Uterus (tissue), 4 donors: Measurements from ENCODE around the gene PIAS2. TPM values are rescaled to one million over a fixed set of nuclear protein-coding genes. Genes with fewer than 3 reads are reported as not detected.

Experiments used
- DNase-seq, 2 donors: peaks; one replicate each; pipeline ENCODE4 v3.0.0-alpha.2; 2019 to 2020
- H3K27ac ChIP-seq, 2 donors: fragments of 200-600 bp; sonication (generic); 1 replicate in 1 of 2; 2 replicates in 1 of 2; pipeline ENCODE4 v1.5.1; 2016 to 2018
- H3K27me3 ChIP-seq, 2 donors: fragments of 200-600 bp; sonication (generic); one replicate each; pipeline ENCODE4 v1.5.1; 2018 to 2019; ENCODE audit warnings: control low read depth in 1 of 2
- H3K36me3 ChIP-seq, 2 donors: fragments of 200-600 bp; sonication (generic); one replicate each; pipeline ENCODE4 v1.5.1; 2019; ENCODE audit warnings: control low read depth in 1 of 2
- H3K4me1 ChIP-seq, 2 donors: fragments of 200-600 bp; sonication (generic); one replicate each; pipeline ENCODE4 v1.5.1; 2018 to 2019; ENCODE audit warnings: control low read depth in 1 of 2
- H3K4me3 ChIP-seq, 2 donors: fragments of 200-600 bp; sonication (generic); 1 replicate in 1 of 2; 2 replicates in 1 of 2; pipeline ENCODE4 v1.5.1; 2018 to 2019; ENCODE audit warnings: mild to moderate bottlenecking in 1 of 2
- H3K9me3 ChIP-seq, 2 donors: fragments of 200-600 bp; sonication (generic); one replicate each; pipeline ENCODE4 v1.5.1; 2019; ENCODE audit warnings: control low read depth in 1 of 2
- POLR2A ChIP-seq, 2 donors: fragments of 450-650 bp; IDR thresholded peaks; one replicate each; pipeline ENCODE4 v1.6.1; 2016; ENCODE audit warnings: antibody characterized with exemption in 2 of 2, mild to moderate bottlenecking in 1 of 2, moderate library complexity in 1 of 2
- intact Hi-C: fragments of 100-400 bp; cut with DNase I; formaldehyde crosslinking; loops from one replicate; pipeline ENCODE4 v1.15.1; 2023; ENCODE audit warnings: low total_unique reads
- total RNA-seq, 4 donors: library from RNA; depleted of rRNA in 3 of 4; stranded (reverse); fragments of >200 nt in 3 of 4; gene quantifications; one replicate each; pipeline versions ENCODE4 v1.1.0 to v1.2.4, GENCODE V29; 2014 to 2023
- TF ChIP-seq, protein P1 (sequence below), 4 experiments: fragments of 200-600 bp in 2 of 4; fragments of 450-650 bp in 2 of 4; sonication (generic) in 2 of 4; IDR thresholded peaks; one replicate each; pipeline ENCODE4 v1.5.1; 2016 to 2019; ENCODE audit warnings: antibody characterized with exemption in 4 of 4, mild to moderate bottlenecking in 2 of 4, moderate library complexity in 1 of 4
- donor health status: DM: yes; HTN: yes; CAD: no.

The PIAS2 gene
- total RNA-seq, 4 donors from 2014 or later: 13.1 to 68.6 (median 34.8) TPM

- Histone ChIP-seq H3K36me3 (no peaks in the 10 kb centered on the region), H3K9me3 (no peaks in the 10 kb centered on the region), H3K4me1 (no peaks in the 10 kb centered on the region), H3K27ac (no peak overlapping the region), H3K4me3 (no peak overlapping the region), H3K27me3 (no peaks in the 10 kb centered on the region)
- intact Hi-C loops: no loop called here
- no peak for DNase-seq
- TF ChIP-seq, protein P1, sequence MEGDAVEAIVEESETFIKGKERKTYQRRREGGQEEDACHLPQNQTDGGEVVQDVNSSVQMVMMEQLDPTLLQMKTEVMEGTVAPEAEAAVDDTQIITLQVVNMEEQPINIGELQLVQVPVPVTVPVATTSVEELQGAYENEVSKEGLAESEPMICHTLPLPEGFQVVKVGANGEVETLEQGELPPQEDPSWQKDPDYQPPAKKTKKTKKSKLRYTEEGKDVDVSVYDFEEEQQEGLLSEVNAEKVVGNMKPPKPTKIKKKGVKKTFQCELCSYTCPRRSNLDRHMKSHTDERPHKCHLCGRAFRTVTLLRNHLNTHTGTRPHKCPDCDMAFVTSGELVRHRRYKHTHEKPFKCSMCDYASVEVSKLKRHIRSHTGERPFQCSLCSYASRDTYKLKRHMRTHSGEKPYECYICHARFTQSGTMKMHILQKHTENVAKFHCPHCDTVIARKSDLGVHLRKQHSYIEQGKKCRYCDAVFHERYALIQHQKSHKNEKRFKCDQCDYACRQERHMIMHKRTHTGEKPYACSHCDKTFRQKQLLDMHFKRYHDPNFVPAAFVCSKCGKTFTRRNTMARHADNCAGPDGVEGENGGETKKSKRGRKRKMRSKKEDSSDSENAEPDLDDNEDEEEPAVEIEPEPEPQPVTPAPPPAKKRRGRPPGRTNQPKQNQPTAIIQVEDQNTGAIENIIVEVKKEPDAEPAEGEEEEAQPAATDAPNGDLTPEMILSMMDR (IDR thresholded peaks at IDR 0.05): no peak
- TF ChIP-seq POLR2A (IDR thresholded peaks at IDR 0.05): no peak
Measured at GRCh38 chr18:46770708-46771107, 146.6 kb downstream of the PIAS2 start.

- H3K27ac ChIP-seq: no peak overlapping the region
- intact Hi-C loops: no loop called here
- H3K4me3 ChIP-seq: no peak overlapping the region
- no peaks in the 10 kb centered on the region for H3K27me3 ChIP-seq
- no peak for TF ChIP-seq POLR2A (IDR thresholded peaks at IDR 0.05)
- TF ChIP-seq, protein P1 (IDR thresholded peaks at IDR 0.05): no peak
- H3K4me1 ChIP-seq: no peaks in the 10 kb centered on the region
- DNase-seq: no peak
- no peaks in the 10 kb centered on the region for H3K9me3 ChIP-seq
- H3K36me3 ChIP-seq: no peaks in the 10 kb centered on the region
Measured at GRCh38 chr18:46768166-46768921, 149.0 kb downstream of the PIAS2 start.

DNA sequence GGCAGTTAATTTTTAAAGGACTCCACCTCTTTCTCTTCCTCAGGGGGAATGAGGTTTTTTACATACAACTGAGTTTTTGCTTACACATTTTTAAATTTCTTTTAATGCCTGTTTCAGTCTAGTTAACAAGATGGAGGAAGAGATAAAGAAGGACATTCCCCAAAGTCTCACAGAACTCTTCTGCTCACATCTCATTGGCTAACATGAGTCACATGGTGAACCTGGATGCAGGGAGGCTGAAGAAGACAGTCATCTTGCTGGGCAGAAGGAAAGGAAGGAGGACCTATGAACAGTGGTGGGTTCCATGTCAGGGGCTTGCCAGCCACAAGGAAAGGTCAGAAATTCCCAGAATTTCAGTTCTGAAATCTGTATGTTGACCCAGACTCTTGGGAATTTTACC is 150.1 kb downstream of the PIAS2 start:
- no peak overlapping the region for H3K27ac ChIP-seq
- intact Hi-C loops: no loop called here
- no peak for DNase-seq
- TF ChIP-seq, protein P1 (IDR thresholded peaks at IDR 0.05): no peak
- TF ChIP-seq POLR2A (IDR thresholded peaks at IDR 0.05): no peak
- H3K4me1 ChIP-seq: no peaks in the 10 kb centered on the region
- no peaks in the 10 kb centered on the region for H3K27me3 ChIP-seq
- H3K9me3 ChIP-seq: no peaks in the 10 kb centered on the region
- H3K36me3 ChIP-seq: no peaks in the 10 kb centered on the region
- H3K4me3 ChIP-seq: no peak overlapping the region

DNA sequence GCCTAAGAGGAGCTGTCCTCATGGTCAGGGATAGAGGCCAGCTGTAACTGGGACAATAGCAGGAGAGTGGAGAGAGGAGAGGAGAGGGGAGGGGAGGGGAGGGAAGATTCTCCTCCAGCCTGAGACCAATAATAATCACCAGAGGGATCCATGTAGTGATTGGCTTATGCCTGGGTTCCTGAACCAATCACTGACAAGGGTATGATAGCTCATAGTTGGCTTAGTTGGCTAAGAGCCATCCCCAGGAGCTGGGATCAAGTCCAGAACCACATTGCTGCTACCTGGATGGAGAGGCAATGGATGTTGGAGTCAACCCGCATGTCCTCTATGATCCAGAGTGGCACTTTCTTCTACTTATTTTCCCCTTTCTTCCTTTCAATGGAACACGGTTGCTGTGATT is 152.7 kb downstream of the PIAS2 start:
- TF ChIP-seq, protein P1 (IDR thresholded peaks at IDR 0.05): no peak
- TF ChIP-seq POLR2A (IDR thresholded peaks at IDR 0.05): no peak
- intact Hi-C loops: no loop called here
- H3K4me1 ChIP-seq: no peaks in the 10 kb centered on the region
- peaks cover 0 to 4% of the 10 kb centered on the region in 2 donors for H3K27me3 ChIP-seq
- no peak overlapping the region for H3K4me3 ChIP-seq
- no peaks in the 10 kb centered on the region for H3K9me3 ChIP-seq
- DNase-seq: no peak
- H3K27ac ChIP-seq: no peak overlapping the region
- H3K36me3 ChIP-seq: no peaks in the 10 kb centered on the region

DNA sequence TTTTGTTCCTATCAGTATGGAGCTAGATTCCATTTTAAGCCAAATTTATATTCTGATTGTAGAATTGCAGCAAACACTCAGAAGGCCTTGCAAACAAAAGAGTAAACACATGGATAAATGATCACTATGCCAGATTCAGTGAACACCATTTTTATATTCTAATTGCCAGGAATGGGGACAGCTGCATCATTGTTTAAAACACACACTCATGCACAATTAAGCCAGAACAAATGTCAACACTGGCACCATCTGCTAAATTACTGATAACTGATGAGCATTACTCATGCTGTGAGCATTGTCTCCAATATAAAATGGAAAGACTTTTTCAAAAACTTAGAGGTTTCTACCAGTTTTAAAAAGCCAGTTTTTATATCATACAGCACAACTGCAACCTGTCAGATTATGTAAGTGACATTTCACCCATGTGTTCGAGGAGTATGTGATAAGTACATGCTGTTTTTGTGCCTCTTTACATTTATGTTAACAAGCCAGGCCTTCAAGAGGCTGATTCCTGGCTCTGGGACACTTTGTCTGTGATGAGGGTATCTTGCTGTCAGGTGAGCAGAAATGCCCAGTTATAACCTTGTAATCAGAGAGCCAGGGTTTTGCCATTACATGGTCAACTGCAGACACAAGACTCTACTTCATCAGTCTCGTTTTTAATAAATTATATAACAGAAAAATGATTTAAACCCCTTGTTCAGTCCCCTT is 156.1 kb downstream of the PIAS2 start:
- H3K27me3 ChIP-seq: peaks cover 0 to 11% of the 10 kb centered on the region in 2 donors
- H3K4me1 ChIP-seq: peaks cover 0 to 14% of the 10 kb centered on the region in 2 donors
- no peak for TF ChIP-seq POLR2A (IDR thresholded peaks at IDR 0.05)
- TF ChIP-seq, protein P1 (IDR thresholded peaks at IDR 0.05): no peak
- intact Hi-C loops: no loop called here
- no peak overlapping the region for H3K27ac ChIP-seq
- no peak for DNase-seq
- H3K36me3 ChIP-seq: no peaks in the 10 kb centered on the region
- no peak overlapping the region for H3K4me3 ChIP-seq
- no peaks in the 10 kb centered on the region for H3K9me3 ChIP-seq
